CD4-positive, alpha-beta memory T cell (primary cell): ENCODE data around the gene CAPN15. TPM values are rescaled to one million over a fixed set of nuclear protein-coding genes. Genes with fewer than 3 reads are reported as not detected.

Experiments
- CTCF ChIA-PET: fragments of 350-600 bp; sonication (Branson Sonifier 250); formaldehyde crosslinking; loops from one replicate; lab custom pipeline; 2021; ENCODE audit warnings: inconsistent platforms; ENCODE audit not compliant: partially characterized antibody; lab: Charles Lee
- POLR2A ChIA-PET: fragments of 350-600 bp; sonication (Branson Sonifier 250); formaldehyde crosslinking; loops from one replicate; lab custom pipeline; 2021; ENCODE audit not compliant: partially characterized antibody; lab: Charles Lee
- DNase-seq, 5 donors: peaks; one replicate each; pipeline versions ENCODE4 v3.0.0 to v3.0.0-alpha.2; 2020 to 2022; ENCODE audit warnings: mixed read lengths in 1 of 5
- H3K27ac ChIP-seq: one replicate; pipeline ENCODE4 v1.7.0; 2013; ENCODE audit warnings: low read depth, low read length
- H3K27me3 ChIP-seq: 2 replicates; pipeline ENCODE4 v1.7.0; 2013; ENCODE audit warnings: mild to moderate bottlenecking, low read length, moderate library complexity; ENCODE audit not compliant: insufficient read depth
- H3K36me3 ChIP-seq: 2 replicates; pipeline ENCODE4 v1.7.0; 2013; ENCODE audit warnings: mild to moderate bottlenecking, low read length, moderate library complexity; ENCODE audit not compliant: insufficient read depth
- H3K4me1 ChIP-seq: 2 replicates; pipeline ENCODE4 v1.7.0; 2013; ENCODE audit warnings: mild to moderate bottlenecking, low read length, moderate library complexity; ENCODE audit not compliant: insufficient read depth
- H3K4me3 ChIP-seq, 2 donors: one replicate each; pipeline ENCODE4 v1.7.0; 2013; ENCODE audit warnings: low read length in 2 of 2, mild to moderate bottlenecking in 1 of 2
- H3K9me3 ChIP-seq, 2 donors: one replicate each; pipeline ENCODE4 v1.7.0; 2013; ENCODE audit warnings: low read length in 2 of 2, control low read depth in 1 of 2; ENCODE audit not compliant: control insufficient read depth in 1 of 2
- H3K27ac Mint-ChIP-seq, 7 donors: one replicate each; pipeline ENCODE4 v1.8.0; 2020 to 2021; ENCODE audit warnings: mixed read lengths in 7 of 7, mild to moderate bottlenecking in 6 of 7, inconsistent platforms in 3 of 7, moderate library complexity in 3 of 7
- H3K27me3 Mint-ChIP-seq, 2 donors: one replicate each; pipeline ENCODE4 v1.8.0; 2020 to 2021; ENCODE audit warnings: mixed read lengths in 2 of 2
- H3K36me3 Mint-ChIP-seq, 2 donors: one replicate each; pipeline ENCODE4 v1.8.0; 2020 to 2021; ENCODE audit warnings: mixed read lengths in 2 of 2, inconsistent platforms in 1 of 2, mild to moderate bottlenecking in 1 of 2
- H3K4me1 Mint-ChIP-seq, 4 donors: one replicate each; pipeline ENCODE4 v1.8.0; 2020 to 2021; ENCODE audit warnings: mixed read lengths in 4 of 4, mild to moderate bottlenecking in 1 of 4
- H3K4me3 Mint-ChIP-seq, 8 donors: one replicate each; pipeline ENCODE4 v1.8.0; 2020 to 2021; ENCODE audit warnings: mixed read lengths in 8 of 8, mild to moderate bottlenecking in 7 of 8, moderate library complexity in 6 of 8, inconsistent platforms in 3 of 8
- H3K9me3 Mint-ChIP-seq, 8 donors: one replicate each; pipeline ENCODE4 v1.8.0; 2020 to 2021; ENCODE audit warnings: mixed read lengths in 8 of 8, mild to moderate bottlenecking in 5 of 8, inconsistent platforms in 3 of 8, moderate library complexity in 1 of 8
- intact Hi-C: fragments of 100-400 bp; cut with micrococcal nuclease; formaldehyde crosslinking; loops from one replicate; pipeline ENCODE4 v1.15.1; 2023
- polyA plus RNA-seq, 2 donors: library from polyadenylated mRNA; unstranded; fragments of 300-500 nt; fragmentation: Illumina TruSeq; gene quantifications; one replicate each; pipeline ENCODE4 v1.2.3, GENCODE V29; 2021
- total RNA-seq, 2 experiments: library from RNA; stranded (reverse); gene quantifications; one replicate each; pipeline ENCODE4 v1.2.3, GENCODE V29; 2021

Gene CAPN15
- total and polyA plus RNA-seq, 4 experiments from 2014 or later = 5.3 to 77.4 (median 44.0) TPM

- intact Hi-C loops = no loop called here
- CTCF ChIA-PET = interaction anchor here (1.0 kb wide), 1 partner anchor 10 kb away, joined by 3 read pairs; no protein-coding TSS in a partner anchor
- peaks cover 0 to 6% (median 0%) of the 10 kb centered on the region in 8 donors for H3K9me3 Mint-ChIP-seq
- DNase-seq = no peak
- POLR2A ChIA-PET = interaction anchor here (0.9 to 3.8 kb wide), 6 partner anchors 20 to 69 kb away, joined by 3 to 18 read pairs (median 6); partner anchors contain the start of genes CAPN15, METTL26 and RAB40C
- Histone ChIP-seq H3K9me3 (no peaks in the 10 kb centered on the region), H3K4me1 (peaks cover 37% of the 10 kb centered on the region), H3K4me3 (peak overlapping the region; percentile 3 to 36), H3K27me3 (no peaks in the 10 kb centered on the region), H3K27ac (peak overlapping the region; percentile 38), H3K36me3 (no peaks in the 10 kb centered on the region)
- H3K36me3 Mint-ChIP-seq = peaks cover 0 to 7% of the 10 kb centered on the region in 2 donors
- peaks cover 25 to 39% (median 32%) of the 10 kb centered on the region in 4 donors for H3K4me1 Mint-ChIP-seq
- H3K27ac Mint-ChIP-seq = peak overlapping the region; percentile 47 to 88 (median 70)
- H3K4me3 Mint-ChIP-seq = peak overlapping the region; percentile 51 to 83 (median 71)
- no peaks in the 10 kb centered on the region for H3K27me3 Mint-ChIP-seq
Measured at GRCh38 chr16:567373-568256, 40.1 kb downstream of the CAPN15 start.

GRCh38 chr16:568401-569258 lies 41.1 kb downstream of the CAPN15 start:
- Mint-ChIP-seq H3K4me3 (peak overlapping the region; percentile 79 to 92 (median 86)), H3K9me3 (peaks cover 0 to 6% (median 0%) of the 10 kb centered on the region in 8 donors), H3K27me3 (no peaks in the 10 kb centered on the region), H3K36me3 (peaks cover 0 to 7% of the 10 kb centered on the region in 2 donors), H3K27ac (peak overlapping the region; percentile 66 to 95 (median 88)), H3K4me1 (peaks cover 25 to 39% (median 32%) of the 10 kb centered on the region in 4 donors)
- ChIA-PET CTCF (interaction anchor here (1.0 kb wide), 1 partner anchor 8 kb away, joined by 3 read pairs; no protein-coding TSS in a partner anchor), POLR2A (interaction anchor here (0.9 to 3.8 kb wide), 5 partner anchors 20 to 122 kb away, joined by 3 to 18 read pairs (median 4); partner anchors contain the start of genes CAPN15, METTL26 and WDR24)
- DNase-seq = no peak
- H3K27ac ChIP-seq = peak overlapping the region; percentile 76
- H3K4me1 ChIP-seq = peaks cover 37% of the 10 kb centered on the region
- H3K36me3 ChIP-seq = no peaks in the 10 kb centered on the region
- peak overlapping the region in 1 of 2 donors; percentile 64 for H3K4me3 ChIP-seq
- no peaks in the 10 kb centered on the region for H3K9me3 ChIP-seq
- intact Hi-C loops = loop anchor here (1.0 kb wide), 1 partner anchor 41 kb away; the partner anchor contains the start of gene CAPN15
- H3K27me3 ChIP-seq = no peaks in the 10 kb centered on the region

- peaks cover 37% of the 10 kb centered on the region for H3K4me1 ChIP-seq
- Mint-ChIP-seq H3K9me3 (peaks cover 0 to 6% (median 0%) of the 10 kb centered on the region in 8 donors), H3K36me3 (peaks cover 0 to 7% of the 10 kb centered on the region in 2 donors), H3K27ac (peak within 1 kb of the TSS; percentile 88 to 96 (median 93)), H3K4me1 (peaks cover 25 to 39% (median 32%) of the 10 kb centered on the region in 4 donors), H3K4me3 (peak within 1 kb of the TSS; percentile 84 to 92 (median 87)), H3K27me3 (no peaks in the 10 kb centered on the region)
- no peaks in the 10 kb centered on the region for H3K9me3 ChIP-seq
- H3K4me3 ChIP-seq = peak within 1 kb of the TSS; percentile 52 to 64
- H3K27ac ChIP-seq = peak within 1 kb of the TSS; percentile 76
- H3K36me3 ChIP-seq = no peaks in the 10 kb centered on the region
- CTCF ChIA-PET = interaction anchor here (0.6 to 1.0 kb wide), 2 partner anchors 7 to 275 kb away, joined by 3 read pairs; no protein-coding TSS in a partner anchor
- peak; percentile 65 to 71 (median 67) for DNase-seq
- H3K27me3 ChIP-seq = no peaks in the 10 kb centered on the region
- POLR2A ChIA-PET = interaction anchor here (1.1 to 3.8 kb wide), 4 partner anchors 19 to 67 kb away, joined by 3 to 18 read pairs (median 7); partner anchors contain the start of genes CAPN15 and METTL26
- intact Hi-C loops = loop anchor here (1.0 kb wide), 2 partner anchors 20 to 42 kb away; partner anchors contain the start of gene CAPN15
Measured at GRCh38 chr16:569445-570254, 42.1 kb downstream of the CAPN15 start, which contains the start of gene PIGQ. TSS of gene PIGQ (plus strand) at chr16:569968. CDS start at chr16:574075, 4,107 bp downstream.

GRCh38 chr16:572865-573650 lies 45.5 kb downstream of the CAPN15 start:
- Histone ChIP-seq H3K9me3 (no peaks in the 10 kb centered on the region), H3K27me3 (no peaks in the 10 kb centered on the region), H3K4me3 (no peak overlapping the region), H3K36me3 (no peaks in the 10 kb centered on the region), H3K27ac (no peak overlapping the region), H3K4me1 (peaks cover 14% of the 10 kb centered on the region)
- intact Hi-C loops = no loop called here
- Mint-ChIP-seq H3K27me3 (no peaks in the 10 kb centered on the region), H3K27ac (no peak overlapping the region), H3K36me3 (peaks cover 0 to 10% of the 10 kb centered on the region in 2 donors), H3K9me3 (peaks cover 0 to 6% (median 0%) of the 10 kb centered on the region in 8 donors), H3K4me3 (no peak overlapping the region), H3K4me1 (peaks cover 19 to 29% (median 23%) of the 10 kb centered on the region in 4 donors)
- CTCF ChIA-PET = no interaction called here
- POLR2A ChIA-PET = interaction anchor here (1.3 to 1.8 kb wide), 2 partner anchors 15 to 46 kb away, joined by 3 to 12 read pairs; partner anchors contain the start of gene CAPN15
- no peak for DNase-seq

- no peak overlapping the region for H3K4me3 Mint-ChIP-seq
- H3K4me3 ChIP-seq = no peak overlapping the region
Measured at GRCh38 chr16:574021-574760, 46.7 kb downstream of the CAPN15 start.

More at GRCh38 chr16:574021-574760, 46.7 kb downstream of the CAPN15 start:
- Mint-ChIP-seq H3K27ac (no peak overlapping the region), H3K27me3 (no peaks in the 10 kb centered on the region), H3K9me3 (peaks cover 0 to 6% (median 0%) of the 10 kb centered on the region in 8 donors), H3K36me3 (peaks cover 0 to 10% of the 10 kb centered on the region in 2 donors), H3K4me1 (peaks cover 16 to 24% (median 20%) of the 10 kb centered on the region in 4 donors)
- H3K27ac ChIP-seq = no peak overlapping the region
- peaks cover 3% of the 10 kb centered on the region for H3K4me1 ChIP-seq
- POLR2A ChIA-PET = interaction anchor here (1.0 kb wide), 1 partner anchor 15 kb away, joined by 4 read pairs; no protein-coding TSS in a partner anchor
- CTCF ChIA-PET = no interaction called here
- H3K27me3 ChIP-seq = no peaks in the 10 kb centered on the region
- DNase-seq = no peak
- intact Hi-C loops = no loop called here
- no peaks in the 10 kb centered on the region for H3K9me3 ChIP-seq
- H3K36me3 ChIP-seq = no peaks in the 10 kb centered on the region
